GM19099 (cell line): Measurements from ENCODE around the gene SF3A2.

Source experiments
- POLR2A ChIP-seq: IDR thresholded peaks from 3 replicates; pipeline ENCODE4 v1.6.1; 2011; ENCODE audit warnings: low read depth; ENCODE audit not compliant: insufficient read length; ENCODE audit errors: extremely low read depth

SF3A2 gene

GRCh38 chr19:2242092-2242537, 5.5 kb downstream of the SF3A2 start:
- TF ChIP-seq POLR2A, result no peak

GRCh38 chr19:2242816-2243215, 6.2 kb downstream of the SF3A2 start:
- no peak for TF ChIP-seq POLR2A

- no peak for TF ChIP-seq POLR2A
These were observed 6.9 kb downstream of the SF3A2 start for GRCh38 chr19:2243274-2244124.

- no peak for TF ChIP-seq POLR2A
These were observed 7.4 kb downstream of the SF3A2 start for GRCh38 chr19:2244125-2244411.

GRCh38 chr19:2244486-2244885, 7.9 kb downstream of the SF3A2 start:
- no peak for TF ChIP-seq POLR2A

- no peak for TF ChIP-seq POLR2A
These were observed 8.6 kb downstream of the SF3A2 start for GRCh38 chr19:2245273-2245672.

- TF ChIP-seq POLR2A, result no peak
These were observed 9.5 kb downstream of the SF3A2 start for GRCh38 chr19:2246014-2246620.

GRCh38 chr19:2246801-2247361, 10.3 kb downstream of the SF3A2 start:
- no peak for TF ChIP-seq POLR2A

- no peak for TF ChIP-seq POLR2A
These were observed 10.9 kb downstream of the SF3A2 start for GRCh38 chr19:2247433-2248101.

- TF ChIP-seq POLR2A, result no peak
These were observed 11.7 kb downstream of the SF3A2 start for GRCh38 chr19:2248136-2249009.

GRCh38 chr19:2249010-2249866, 12.6 kb downstream of the SF3A2 start, which contains the start of gene AMH:
Gene AMH (plus strand): TSS chr19:2249323. CDS start chr19:2249333, 10 bp downstream.
- no peak for TF ChIP-seq POLR2A

GRCh38 chr19:2249880-2250765, 13.5 kb downstream of the SF3A2 start:
- TF ChIP-seq POLR2A, result no peak

- TF ChIP-seq POLR2A, result no peak
These were observed 14.1 kb downstream of the SF3A2 start for GRCh38 chr19:2250766-2251105.
